Kidney (tissue), 14 donors: ENCODE measurements around the gene RASGRF2. TPM values are rescaled to one million over a fixed set of nuclear protein-coding genes. Genes with fewer than 3 reads are reported as not detected.

Experiments
- DNase-seq, 5 donors: peaks; one replicate each; pipeline ENCODE4 v3.0.0-alpha.2; 2013 to 2020
- FAIRE-seq: peaks from 2 replicates; lab custom pipeline; 2012; peaks lifted over from hg19 to GRCh38; lab: Jason Lieb, UNC
- H3K27ac ChIP-seq, 2 donors: one replicate each; pipeline ENCODE4 v1.7.0; 2013; ENCODE audit warnings: low read depth in 2 of 2, low read length in 2 of 2, inconsistent platforms in 1 of 2
- H3K27me3 ChIP-seq: one replicate; pipeline ENCODE4 v1.7.1; 2013; ENCODE audit warnings: low read length, inconsistent platforms; ENCODE audit not compliant: control insufficient read depth, insufficient read depth
- H3K36me3 ChIP-seq, 3 donors: one replicate each; pipeline versions ENCODE4 v1.7.0 to v1.7.1; 2013; ENCODE audit warnings: low read length in 3 of 3, control low read depth in 1 of 3, inconsistent platforms in 1 of 3; ENCODE audit not compliant: insufficient read depth in 3 of 3, control insufficient read depth in 2 of 3
- H3K4me1 ChIP-seq, 3 donors: one replicate each; pipeline versions ENCODE4 v1.7.0 to v1.7.1; 2013; ENCODE audit warnings: low read length in 3 of 3, inconsistent platforms in 1 of 3, low read depth in 1 of 3; ENCODE audit not compliant: control insufficient read depth in 2 of 3, insufficient read depth in 2 of 3
- H3K4me3 ChIP-seq, 3 donors: one replicate each; pipeline versions ENCODE4 v1.7.0 to v1.8.1; 2013; ENCODE audit warnings: low read length in 3 of 3, control low read depth in 1 of 3, inconsistent platforms in 1 of 3
- H3K9ac ChIP-seq, 3 donors: one replicate each; pipeline versions ENCODE4 v1.7.0 to v1.7.1; 2013; ENCODE audit warnings: low read length in 3 of 3, control low read depth in 1 of 3, inconsistent platforms in 1 of 3
- H3K9me3 ChIP-seq, 3 donors: one replicate each; pipeline versions ENCODE4 v1.7.0 to v1.7.1; 2013; ENCODE audit warnings: low read length in 3 of 3, control low read depth in 1 of 3, inconsistent platforms in 1 of 3; ENCODE audit not compliant: control insufficient read depth in 2 of 3, insufficient read depth in 1 of 3
- CTCF ChIP-seq: IDR thresholded peaks from 3 replicates; pipeline ENCODE4 v1.5.1; 2012; ENCODE audit warnings: mild to moderate bottlenecking, moderate library complexity, borderline replicate concordance; ENCODE audit not compliant: insufficient read depth; ENCODE audit errors: extremely low read depth
- intact Hi-C: fragments of 100-400 bp; cut with DNase I; formaldehyde crosslinking; loops from one replicate; pipeline ENCODE4 v1.11.1; 2022
- polyA plus RNA-seq: library from polyadenylated mRNA; stranded (reverse); fragments of 350-450 nt; fragmentation: Illumina TruSeq; extraction: RNeasy Lipid Tissue Mini Kit (QIAGEN cat#74804); gene quantifications from one replicate; pipeline ENCODE4 v1.2.3, GENCODE V29; 2014; ENCODE audit warnings: low read depth, low replicate concordance; ENCODE audit not compliant: insufficient read depth
- total RNA-seq: library from RNA; stranded (reverse); fragmentation: NEBNext Ultra II Directional; extraction: Animal tissue kit (Norgen Biotek cat#: 25700); gene quantifications from one replicate; pipeline ENCODE4 v1.2.1, GENCODE V29; 2021
- donor health status: control.
- donor health status: control.
- donor health status: control.
- donor health status: control.
- donor health status: control.
- donor health status: DM: yes; HTN: yes; CAD: no.
- donor health status: Normal renal cell carcinoma (clear cell type).

The RASGRF2 gene
- total and polyA plus RNA-seq, 2 donors from 2014 or later: 4.9 to 14.7 TPM

GRCh38 chr5:81068635-81069034 is 108.5 kb downstream of the RASGRF2 start:
- H3K27me3 ChIP-seq: no peaks in the 10 kb centered on the region
- H3K4me1 ChIP-seq: no peaks in the 10 kb centered on the region
- no peak for TF ChIP-seq CTCF
- H3K4me3 ChIP-seq: no peak overlapping the region
- H3K9me3 ChIP-seq: no peaks in the 10 kb centered on the region
- no peak overlapping the region for H3K27ac ChIP-seq
- peaks cover 0 to 3% (median 0%) of the 10 kb centered on the region in 3 donors for H3K36me3 ChIP-seq
- FAIRE-seq (no peak), DNase-seq (no peak)
- H3K9ac ChIP-seq: no peak overlapping the region
- intact Hi-C loops: no loop called here

GRCh38 chr5:81069990-81070389 is 109.8 kb downstream of the RASGRF2 start:
- no peaks in the 10 kb centered on the region for H3K27me3 ChIP-seq
- DNase-seq (no peak), FAIRE-seq (no peak)
- no peak overlapping the region for H3K4me3 ChIP-seq
- H3K36me3 ChIP-seq: peaks cover 0 to 3% (median 0%) of the 10 kb centered on the region in 3 donors
- no peak overlapping the region for H3K27ac ChIP-seq
- no peak for TF ChIP-seq CTCF
- H3K9ac ChIP-seq: no peak overlapping the region
- no peaks in the 10 kb centered on the region for H3K4me1 ChIP-seq
- intact Hi-C loops: no loop called here
- H3K9me3 ChIP-seq: no peaks in the 10 kb centered on the region

- no peaks in the 10 kb centered on the region for H3K4me1 ChIP-seq
- FAIRE-seq (no peak), DNase-seq (no peak)
- no peak overlapping the region for H3K9ac ChIP-seq
- no peaks in the 10 kb centered on the region for H3K27me3 ChIP-seq
- no peak for TF ChIP-seq CTCF
- H3K9me3 ChIP-seq: no peaks in the 10 kb centered on the region
- H3K36me3 ChIP-seq: peaks cover 0 to 3% (median 0%) of the 10 kb centered on the region in 3 donors
- intact Hi-C loops: no loop called here
- H3K4me3 ChIP-seq: no peak overlapping the region
- no peak overlapping the region for H3K27ac ChIP-seq
Observed at GRCh38 chr5:81070571-81071255, 110.5 kb downstream of the RASGRF2 start.
